Adrenal gland (tissue), 5 donors: ENCODE measurements around the gene QSER1.

ENCODE experiments used
- POLR2A ChIP-seq, 2 donors: fragments of 450-650 bp; IDR thresholded peaks; one replicate each; pipeline ENCODE4 v1.6.1; 2017; ENCODE audit warnings: antibody characterized with exemption in 2 of 2, mild to moderate bottlenecking in 2 of 2, moderate library complexity in 1 of 2
- TF ChIP-seq, protein P1 (sequence below), 6 experiments: fragments of 450-650 bp in 4 of 6; fragments of 200-600 bp in 2 of 6; sonication (generic) in 1 of 6; IDR thresholded peaks; 1 replicate in 5 of 6; 2 replicates in 1 of 6; pipeline versions ENCODE4 v1.5.1 to v1.8.0; 2016 to 2021; ENCODE audit warnings: antibody characterized with exemption in 6 of 6, mild to moderate bottlenecking in 2 of 6, moderate library complexity in 1 of 6
- donor health status: DM: no; HTN: no; CAD: no.

- TF ChIP-seq, protein P1, sequence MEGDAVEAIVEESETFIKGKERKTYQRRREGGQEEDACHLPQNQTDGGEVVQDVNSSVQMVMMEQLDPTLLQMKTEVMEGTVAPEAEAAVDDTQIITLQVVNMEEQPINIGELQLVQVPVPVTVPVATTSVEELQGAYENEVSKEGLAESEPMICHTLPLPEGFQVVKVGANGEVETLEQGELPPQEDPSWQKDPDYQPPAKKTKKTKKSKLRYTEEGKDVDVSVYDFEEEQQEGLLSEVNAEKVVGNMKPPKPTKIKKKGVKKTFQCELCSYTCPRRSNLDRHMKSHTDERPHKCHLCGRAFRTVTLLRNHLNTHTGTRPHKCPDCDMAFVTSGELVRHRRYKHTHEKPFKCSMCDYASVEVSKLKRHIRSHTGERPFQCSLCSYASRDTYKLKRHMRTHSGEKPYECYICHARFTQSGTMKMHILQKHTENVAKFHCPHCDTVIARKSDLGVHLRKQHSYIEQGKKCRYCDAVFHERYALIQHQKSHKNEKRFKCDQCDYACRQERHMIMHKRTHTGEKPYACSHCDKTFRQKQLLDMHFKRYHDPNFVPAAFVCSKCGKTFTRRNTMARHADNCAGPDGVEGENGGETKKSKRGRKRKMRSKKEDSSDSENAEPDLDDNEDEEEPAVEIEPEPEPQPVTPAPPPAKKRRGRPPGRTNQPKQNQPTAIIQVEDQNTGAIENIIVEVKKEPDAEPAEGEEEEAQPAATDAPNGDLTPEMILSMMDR (IDR thresholded peaks at IDR 0.05), result no peak
- TF ChIP-seq POLR2A (IDR thresholded peaks at IDR 0.05), result no peak
These were observed 2.3 kb downstream of the QSER1 start for GRCh38 chr11:32894921-32895320.
